ENCODE measurements around the gene CYFIP1. TPM values are rescaled to one million over a fixed set of nuclear protein-coding genes. Genes with fewer than 3 reads are reported as not detected.

CYFIP1 gene
- total RNA-seq, 1 donor from 2014 or later, result 143 TPM

- peaks cover 49% of the 10 kb centered on the region for H3K4me1 Mint-ChIP-seq (ENCODE audit: low read depth, unreplicated experiment)
- peak overlapping the region; percentile 76 for H3K4me3 Mint-ChIP-seq (ENCODE audit: unreplicated experiment)
- peaks cover 5% of the 10 kb centered on the region for H3K27me3 Mint-ChIP-seq (ENCODE audit: unreplicated experiment)
- no peak for TF ChIP-seq CTCF (IDR thresholded peaks at IDR 0.05; ENCODE audit: partially characterized antibody, unreplicated experiment)
- no peaks in the 10 kb centered on the region for H3K36me3 Mint-ChIP-seq (ENCODE audit: unreplicated experiment)
- DNase-seq, result peak; percentile 78
- H3K9me3 Mint-ChIP-seq (ENCODE audit: unreplicated experiment), result peaks cover 14% of the 10 kb centered on the region
- H3K27ac Mint-ChIP-seq (ENCODE audit: unreplicated experiment), result peak overlapping the region; percentile 96
Observed at GRCh38 chr15:22949074-22949547, 31.1 kb downstream of the CYFIP1 start.

GRCh38 chr15:22948056-22948455 lies 32.1 kb downstream of the CYFIP1 start:
- H3K36me3 Mint-ChIP-seq (ENCODE audit: unreplicated experiment), result peaks cover 4% of the 10 kb centered on the region
- H3K4me1 Mint-ChIP-seq (ENCODE audit: low read depth, unreplicated experiment), result peaks cover 45% of the 10 kb centered on the region
- no peak for TF ChIP-seq CTCF (IDR thresholded peaks at IDR 0.05; ENCODE audit: partially characterized antibody, unreplicated experiment)
- no peak for DNase-seq
- H3K27ac Mint-ChIP-seq (ENCODE audit: unreplicated experiment), result peak overlapping the region; percentile 96
- peaks cover 5% of the 10 kb centered on the region for H3K27me3 Mint-ChIP-seq (ENCODE audit: unreplicated experiment)
- peaks cover 10% of the 10 kb centered on the region for H3K9me3 Mint-ChIP-seq (ENCODE audit: unreplicated experiment)
- peak overlapping the region; percentile 76 for H3K4me3 Mint-ChIP-seq (ENCODE audit: unreplicated experiment)

GRCh38 chr15:22947101-22948000 lies 32.8 kb downstream of the CYFIP1 start:
- Mint-ChIP-seq H3K27me3 (ENCODE audit: unreplicated experiment) (peaks cover 5% of the 10 kb centered on the region), H3K4me1 (ENCODE audit: low read depth, unreplicated experiment) (peaks cover 41% of the 10 kb centered on the region), H3K4me3 (ENCODE audit: unreplicated experiment) (peak overlapping the region; percentile 64), H3K27ac (ENCODE audit: unreplicated experiment) (peak overlapping the region; percentile 96), H3K9me3 (ENCODE audit: unreplicated experiment) (peaks cover 10% of the 10 kb centered on the region), H3K36me3 (ENCODE audit: unreplicated experiment) (peaks cover 4% of the 10 kb centered on the region)
- no peak for DNase-seq
- no peak for TF ChIP-seq CTCF (IDR thresholded peaks at IDR 0.05; ENCODE audit: partially characterized antibody, unreplicated experiment)

GRCh38 chr15:22945071-22945470 lies 35.1 kb downstream of the CYFIP1 start:
- Mint-ChIP-seq H3K4me1 (ENCODE audit: low read depth, unreplicated experiment) (peaks cover 32% of the 10 kb centered on the region), H3K36me3 (ENCODE audit: unreplicated experiment) (peaks cover 4% of the 10 kb centered on the region), H3K27ac (ENCODE audit: unreplicated experiment) (no peak overlapping the region), H3K4me3 (ENCODE audit: unreplicated experiment) (no peak overlapping the region), H3K27me3 (ENCODE audit: unreplicated experiment) (peaks cover 5% of the 10 kb centered on the region), H3K9me3 (ENCODE audit: unreplicated experiment) (peaks cover 7% of the 10 kb centered on the region)
- TF ChIP-seq CTCF (IDR thresholded peaks at IDR 0.05; ENCODE audit: partially characterized antibody, unreplicated experiment), result no peak
- no peak for DNase-seq

GRCh38 chr15:22944651-22945050 lies 35.5 kb downstream of the CYFIP1 start:
- H3K9me3 Mint-ChIP-seq (ENCODE audit: unreplicated experiment), result peaks cover 7% of the 10 kb centered on the region

More at GRCh38 chr15:22944651-22945050, 35.5 kb downstream of the CYFIP1 start:
- DNase-seq, result no peak
- Mint-ChIP-seq H3K27me3 (ENCODE audit: unreplicated experiment) (peaks cover 5% of the 10 kb centered on the region), H3K4me1 (ENCODE audit: low read depth, unreplicated experiment) (peaks cover 30% of the 10 kb centered on the region), H3K4me3 (ENCODE audit: unreplicated experiment) (no peak overlapping the region), H3K27ac (ENCODE audit: unreplicated experiment) (peak overlapping the region; percentile 89), H3K36me3 (ENCODE audit: unreplicated experiment) (peaks cover 4% of the 10 kb centered on the region)
- no peak for TF ChIP-seq CTCF (IDR thresholded peaks at IDR 0.05; ENCODE audit: partially characterized antibody, unreplicated experiment)
